GM18502 (cell line): Measurements from ENCODE around the gene FERMT3.

ENCODE experiments used
- ATAC-seq: cut with Tn5 transposase; IDR thresholded peaks from one replicate; pipeline ENCODE4 v1.9.1; 2021; ENCODE audit warnings: mild to moderate bottlenecking; ENCODE audit not compliant: unreplicated experiment, poor library complexity

The FERMT3 gene

DNA sequence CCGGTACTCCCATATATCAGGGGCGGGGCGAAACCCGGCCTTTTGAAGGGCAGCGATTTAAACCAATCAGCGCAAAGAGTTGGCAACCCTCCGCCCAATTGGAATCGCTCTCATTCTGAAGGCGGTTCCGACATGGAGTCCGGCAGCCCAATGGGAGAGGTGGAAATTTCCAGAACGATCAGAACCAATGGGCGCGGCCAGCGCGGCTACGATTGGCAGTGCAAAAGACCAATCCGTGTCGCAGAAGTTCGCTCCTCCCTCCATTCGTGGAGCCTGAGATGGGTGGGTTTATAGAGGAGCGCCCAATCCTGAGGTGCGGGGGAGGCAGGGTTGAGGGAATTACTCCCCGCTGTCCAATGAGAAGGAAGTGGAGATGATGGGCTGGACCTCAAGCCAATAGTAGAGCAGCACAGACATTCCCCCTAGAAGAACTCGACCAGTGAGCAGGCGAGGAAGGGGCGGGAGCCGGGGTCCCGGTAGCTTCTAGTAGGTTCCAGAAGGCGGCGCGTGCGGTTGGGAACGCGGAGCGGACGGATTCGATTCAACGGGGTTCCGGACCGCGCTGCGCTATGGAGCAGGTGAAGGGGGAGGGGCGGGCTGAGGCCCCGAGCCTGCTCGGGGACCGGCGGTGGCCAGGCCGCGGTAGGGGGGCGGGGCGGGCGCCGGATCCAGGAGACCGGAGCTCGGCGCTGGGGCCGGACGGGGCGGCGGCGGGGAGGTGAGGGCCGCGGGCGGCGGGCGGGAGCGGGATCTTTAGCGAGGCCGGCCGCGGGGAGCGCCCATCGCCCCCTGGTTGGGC lies 20.6 kb upstream of the FERMT3 start, which contains the start of gene STIP1:
Gene STIP1 (plus strand): TSS at position 479 of the 799 bp plus-strand sequence. CDS start 91 bp downstream, at position 570.
- peak; percentile 85 for ATAC-seq

GRCh38 chr11:64186492-64187165 lies 19.9 kb upstream of the FERMT3 start:
- peak; percentile 0 for ATAC-seq

DNA sequence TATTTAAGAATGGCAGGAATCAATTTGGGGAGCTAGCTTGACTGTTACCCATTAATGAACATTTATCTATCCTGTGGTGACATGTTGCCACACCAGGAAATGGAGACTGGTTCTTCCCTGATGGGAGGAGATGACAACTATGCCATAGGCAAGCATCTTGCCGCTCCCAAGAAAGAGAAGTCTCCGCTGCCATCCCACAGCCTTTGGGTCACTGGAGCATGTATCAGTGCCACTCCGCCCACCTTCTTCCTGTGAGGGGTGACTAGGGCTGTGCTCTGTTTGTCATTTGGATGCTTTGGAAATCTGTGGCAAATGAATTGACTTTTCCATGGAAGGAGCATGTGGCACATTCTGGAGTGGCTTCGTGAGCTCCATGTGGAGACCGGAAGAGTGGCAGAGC lies 14.1 kb upstream of the FERMT3 start:
- ATAC-seq = no peak

DNA sequence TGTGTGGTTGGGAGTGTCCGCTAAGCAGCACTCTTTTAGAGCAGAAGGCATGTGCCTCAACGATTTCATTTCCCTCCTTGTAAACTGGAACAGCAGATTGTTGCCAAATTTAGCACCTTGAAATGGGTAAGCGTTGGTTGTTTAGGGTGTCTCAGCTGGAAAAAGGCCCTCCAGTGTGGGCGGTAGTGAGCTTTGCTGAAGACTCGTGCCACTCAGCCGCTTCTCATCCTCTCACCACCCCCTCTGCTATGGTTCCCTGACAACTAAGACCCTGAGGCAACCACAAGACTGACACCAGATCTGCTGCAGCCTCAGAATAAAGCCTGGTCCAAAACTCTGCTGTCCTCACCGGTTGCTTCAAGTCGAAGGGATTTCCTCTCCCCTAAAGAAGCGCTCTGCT lies 9.9 kb upstream of the FERMT3 start:
- no peak for ATAC-seq

DNA sequence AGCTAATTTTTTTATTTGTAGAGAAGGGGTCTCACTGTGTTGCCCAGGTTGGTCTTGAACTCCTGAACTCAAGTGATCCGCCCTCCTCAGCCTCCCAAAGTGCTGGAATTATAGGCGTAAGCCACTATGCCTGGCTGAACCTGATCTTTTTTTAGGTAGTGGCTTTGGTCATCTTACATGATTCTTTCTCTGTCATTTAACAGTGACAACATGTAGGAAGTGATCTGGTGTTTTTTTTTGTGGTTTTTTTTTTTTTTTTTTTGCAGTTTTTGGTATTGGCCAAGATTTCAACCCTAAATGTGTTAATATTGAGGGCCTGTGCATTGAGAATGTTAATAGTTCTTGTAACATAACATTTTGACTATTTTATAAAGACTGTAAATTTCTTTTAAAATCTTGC lies 8.0 kb upstream of the FERMT3 start:
- ATAC-seq = no peak

DNA sequence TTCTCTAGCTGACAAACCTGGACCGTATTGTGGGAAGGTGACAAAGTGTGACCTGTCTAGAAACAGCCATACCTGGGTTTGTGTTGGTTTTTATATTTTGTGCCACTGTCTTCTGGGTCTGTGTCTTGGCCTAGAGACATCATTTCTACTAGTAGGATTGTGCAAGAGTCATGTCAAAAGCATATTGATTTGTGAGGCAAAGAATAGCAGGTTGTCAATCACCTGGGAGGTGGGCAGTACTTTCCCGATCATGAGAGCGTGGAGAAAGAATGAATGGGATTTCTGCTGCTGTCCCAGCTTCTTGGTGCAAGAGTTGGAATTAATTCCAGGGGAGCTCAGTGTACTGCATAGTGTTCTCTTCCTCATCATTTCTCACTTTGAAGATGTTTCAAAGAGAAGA lies 5.0 kb upstream of the FERMT3 start:
- ATAC-seq = no peak

GRCh38 chr11:64202992-64203391 lies 3.5 kb upstream of the FERMT3 start:
- no peak for ATAC-seq

GRCh38 chr11:64203421-64204079 lies 3.0 kb upstream of the FERMT3 start:
- ATAC-seq = no peak

- no peak for ATAC-seq
Observed at GRCh38 chr11:64204080-64204440, 2.5 kb upstream of the FERMT3 start.

- ATAC-seq = no peak
Observed at GRCh38 chr11:64204464-64204989, 2.0 kb upstream of the FERMT3 start.

DNA sequence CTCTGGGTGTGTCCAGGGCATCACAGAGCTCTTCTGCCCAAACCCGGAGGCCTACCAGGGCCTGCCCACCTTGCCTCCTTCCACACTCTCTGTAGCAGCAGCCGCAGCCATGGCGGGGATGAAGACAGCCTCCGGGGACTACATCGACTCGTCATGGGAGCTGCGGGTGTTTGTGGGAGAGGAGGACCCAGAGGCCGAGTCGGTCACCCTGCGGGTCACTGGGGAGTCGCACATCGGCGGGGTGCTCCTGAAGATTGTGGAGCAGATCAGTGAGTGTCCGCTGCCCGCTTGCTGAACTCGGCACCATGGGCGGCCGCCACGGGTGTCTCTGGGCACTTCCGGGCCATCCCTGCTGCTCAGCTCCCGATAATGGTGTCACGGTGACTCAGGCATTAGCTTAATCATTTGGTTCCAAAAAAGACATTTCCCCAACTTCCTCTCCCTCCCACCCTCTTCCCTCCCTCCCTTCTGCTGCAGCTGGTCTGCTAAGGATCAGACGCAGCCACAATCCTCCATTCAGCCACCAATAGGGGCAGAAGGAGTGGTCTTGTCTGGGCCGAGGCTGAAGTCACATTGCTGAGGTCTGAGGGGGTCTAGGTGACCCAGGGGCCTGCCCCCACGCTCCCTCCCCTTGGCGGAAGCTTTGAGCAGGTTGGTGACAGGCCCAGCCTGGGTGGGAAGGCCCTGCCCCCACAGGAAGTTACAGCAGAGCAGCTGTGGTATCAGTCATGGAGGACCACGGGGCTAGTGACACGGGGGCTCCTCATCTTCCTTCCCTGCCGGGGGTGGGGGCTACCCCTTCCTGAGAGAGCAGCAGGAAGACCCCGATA lies 950 bp downstream of the FERMT3 start:
- ATAC-seq = peak; percentile 63

DNA sequence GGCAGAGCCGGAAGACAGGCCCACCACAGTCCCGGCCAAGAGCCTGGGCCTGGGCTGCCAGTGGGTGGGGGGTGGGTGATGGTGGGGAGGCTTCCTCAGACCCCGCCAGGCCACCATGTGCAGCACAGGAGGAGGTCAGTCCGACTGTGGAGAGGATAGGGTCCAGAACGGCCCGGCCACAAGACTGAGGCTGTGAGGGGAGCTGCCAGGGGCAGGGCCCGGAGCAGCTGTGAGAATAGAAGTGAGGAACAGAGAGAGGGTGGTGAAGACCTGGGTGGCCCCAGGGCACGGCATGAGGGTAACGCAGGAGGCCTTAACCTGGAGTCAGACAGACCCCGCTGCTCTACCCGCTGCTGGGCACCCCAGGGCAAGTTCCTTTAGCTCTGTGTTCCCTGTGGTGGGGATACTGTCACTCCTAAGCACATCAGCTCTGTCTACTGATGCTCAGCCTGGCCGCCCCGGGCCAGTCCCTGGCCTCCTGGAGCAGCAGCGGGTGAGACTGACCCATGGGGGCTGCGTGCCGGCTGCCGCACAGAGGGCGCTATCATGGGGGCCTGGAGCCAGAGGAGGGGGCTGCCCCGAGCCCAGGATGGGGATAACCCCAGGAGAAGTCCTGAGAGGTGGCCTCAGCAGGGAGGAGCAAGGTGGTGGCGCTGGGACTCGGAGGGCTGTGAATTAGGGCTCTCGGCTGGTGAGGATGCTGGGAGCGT lies 1.7 kb downstream of the FERMT3 start:
- ATAC-seq = no peak

- ATAC-seq = no peak
Observed at GRCh38 chr11:64208796-64209562, 2.5 kb downstream of the FERMT3 start.

DNA sequence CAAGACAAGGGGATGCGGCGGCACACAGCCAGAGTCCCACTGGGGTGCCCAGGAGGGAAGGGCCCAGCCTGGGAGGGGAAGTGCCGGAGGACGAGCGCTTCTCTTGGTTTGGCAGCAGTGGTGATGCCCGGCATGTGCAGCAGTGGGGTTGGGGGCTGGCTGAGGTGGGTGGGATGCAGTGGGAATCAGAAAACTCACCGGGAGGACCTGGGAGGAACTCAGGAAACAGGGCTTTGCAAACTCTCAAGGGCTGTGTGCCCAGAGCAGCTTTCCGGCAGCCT lies 3.0 kb downstream of the FERMT3 start:
- ATAC-seq = no peak

GRCh38 chr11:64210301-64211020 lies 3.9 kb downstream of the FERMT3 start:
- no peak for ATAC-seq

DNA sequence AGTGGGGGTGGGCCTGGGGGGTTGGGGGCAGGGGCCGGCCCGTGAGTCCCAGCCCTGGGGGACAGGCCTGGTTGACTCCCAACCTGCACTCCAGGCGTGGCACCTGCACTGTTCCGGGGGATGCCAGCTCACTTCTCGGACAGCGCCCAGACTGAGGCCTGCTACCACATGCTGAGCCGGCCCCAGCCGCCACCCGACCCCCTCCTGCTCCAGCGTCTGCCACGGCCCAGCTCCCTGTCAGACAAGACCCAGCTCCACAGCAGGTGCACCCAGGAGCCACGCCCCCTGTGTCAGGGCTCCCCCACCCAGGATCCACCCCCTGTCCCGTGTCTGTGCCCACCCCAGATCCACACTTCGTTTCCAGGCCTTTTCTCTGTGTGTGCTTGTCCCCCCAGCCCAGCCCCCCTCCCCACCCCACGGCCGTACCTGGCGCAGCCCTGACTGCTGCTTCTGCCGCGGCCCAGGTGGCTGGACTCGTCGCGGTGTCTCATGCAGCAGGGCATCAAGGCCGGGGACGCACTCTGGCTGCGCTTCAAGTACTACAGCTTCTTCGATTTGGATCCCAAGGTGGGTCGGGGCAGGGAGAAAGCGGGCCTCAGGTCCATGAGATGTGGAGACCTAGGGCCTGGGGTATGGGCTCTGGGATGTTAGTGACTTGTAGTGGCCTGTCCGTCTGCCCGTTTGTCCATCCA lies 4.8 kb downstream of the FERMT3 start:
- no peak for ATAC-seq

DNA sequence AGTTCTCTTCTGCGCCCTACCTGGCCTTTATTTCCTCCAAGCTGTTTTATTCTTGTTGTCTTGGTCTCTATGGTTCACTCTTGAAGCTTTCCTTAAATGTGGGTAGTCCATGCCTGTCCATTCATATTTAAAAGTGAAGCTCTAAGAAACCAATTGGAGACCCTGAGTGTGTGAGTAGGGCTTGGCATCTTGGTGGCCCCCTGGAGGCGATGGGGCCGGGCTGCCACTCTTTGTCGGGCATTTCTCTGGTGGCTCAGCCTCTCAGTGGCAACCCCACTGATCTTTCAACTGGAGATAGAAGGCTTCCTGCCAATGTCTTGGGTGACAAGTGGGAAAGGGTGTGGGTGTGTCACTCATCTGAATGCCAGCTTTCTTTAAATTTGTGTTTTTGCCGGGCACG lies 10.4 kb downstream of the FERMT3 start:
- no peak for ATAC-seq
